HG02840 (cell line): ENCODE measurements around the gene ELMO1.
"Not testable (repeated sequence)": the region's sequence is repeated elsewhere in the genome, so short reads cannot be mapped to it uniquely, and the experiment has no call there.

Experiments used
- ATAC-seq: cut with Tn5 transposase; IDR thresholded peaks from one replicate; pipeline ENCODE4 v1.9.1; 2021; ENCODE audit warnings: mild to moderate bottlenecking, moderate library complexity, moderate number of reproducible peaks; ENCODE audit not compliant: unreplicated experiment, low FRiP score

Gene ELMO1

DNA sequence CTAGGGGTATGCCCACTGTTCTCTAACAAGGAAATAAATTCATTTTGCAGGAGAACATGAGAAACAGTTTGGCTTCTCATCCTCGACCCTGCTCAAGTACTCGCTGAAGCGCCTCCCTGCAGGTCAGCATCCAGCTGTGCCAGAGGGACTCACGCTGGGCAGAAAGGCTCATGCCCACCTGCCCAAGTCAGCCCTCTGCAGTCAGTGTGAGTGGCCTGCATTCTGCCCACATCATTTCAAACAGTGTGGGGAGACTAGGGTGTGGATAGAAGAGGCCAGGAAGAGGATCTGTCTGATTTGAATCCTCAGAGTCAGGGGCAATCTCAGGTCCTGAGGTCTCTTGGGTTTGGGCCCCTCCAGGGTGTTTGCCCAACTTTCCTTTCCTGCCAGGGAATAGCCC is 297.8 kb downstream of the ELMO1 start:
- no peak for ATAC-seq

DNA sequence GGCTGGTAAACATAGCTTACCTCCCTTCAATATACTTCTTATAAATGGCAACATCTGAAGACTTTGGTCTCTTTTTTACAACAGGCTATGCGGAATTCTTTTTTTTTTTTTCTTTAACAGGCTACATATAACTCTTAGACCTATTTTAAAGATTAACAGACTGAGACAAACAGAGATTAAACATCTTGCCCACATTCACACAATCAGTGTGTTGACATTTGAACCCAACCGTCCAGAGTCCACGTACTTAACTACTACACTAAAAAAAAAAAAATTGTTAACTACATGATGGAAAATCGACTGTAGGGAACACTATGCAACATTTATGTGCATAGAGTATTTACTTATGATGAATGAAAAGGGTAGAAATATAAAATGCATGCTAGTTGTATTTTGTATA is 298.5 kb downstream of the ELMO1 start:
- no peak for ATAC-seq

DNA sequence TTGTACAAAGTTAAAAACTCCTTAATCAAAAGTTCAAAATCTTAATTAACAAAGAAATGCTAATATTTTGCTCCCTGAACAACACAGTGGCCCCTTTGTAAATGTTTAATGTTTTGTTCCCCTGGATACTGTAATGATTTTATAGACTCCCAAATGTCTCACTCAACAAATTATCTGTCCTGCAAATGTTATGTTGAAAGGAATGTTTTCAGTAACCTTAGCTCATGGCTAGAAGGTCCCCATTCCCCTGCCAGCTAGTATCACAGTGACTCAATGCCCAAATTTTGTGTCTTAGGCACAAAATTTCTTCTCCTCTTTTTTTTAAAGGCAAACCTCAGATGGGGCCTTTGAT is 298.9 kb downstream of the ELMO1 start:
- no peak for ATAC-seq

DNA sequence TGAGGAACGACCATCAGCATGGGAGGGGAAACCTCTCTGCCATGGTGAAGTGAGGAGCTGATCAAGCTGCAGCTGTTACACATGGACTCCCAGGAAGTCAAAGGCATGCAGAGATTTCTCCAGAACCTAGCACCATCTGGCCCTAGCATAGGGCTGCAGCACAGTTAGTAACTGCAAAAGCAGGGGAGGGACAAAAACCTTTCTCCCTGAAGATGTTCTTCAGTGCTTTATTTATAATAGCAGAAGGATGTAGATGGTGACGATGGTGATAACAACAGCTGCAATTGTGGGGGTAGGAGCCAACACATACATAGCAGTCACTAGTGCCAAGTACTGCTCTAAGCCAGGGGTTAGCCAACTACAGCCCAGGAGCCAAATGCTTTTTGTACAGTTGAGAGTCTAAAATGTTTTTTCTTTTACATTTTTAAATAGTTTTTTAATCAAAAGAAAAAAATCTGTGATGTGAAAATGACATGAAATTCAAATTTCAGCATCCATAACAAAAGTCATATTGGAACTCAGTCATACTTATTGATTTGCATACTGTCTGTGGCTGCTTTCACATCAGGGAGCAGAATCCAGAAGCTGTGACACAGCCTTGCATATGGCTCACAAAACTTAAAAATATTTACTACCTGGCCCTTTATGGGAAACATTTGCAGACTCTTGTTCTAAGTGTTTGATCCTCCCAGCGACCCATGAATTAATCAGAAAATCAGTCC is 299.5 kb downstream of the ELMO1 start:
- no peak for ATAC-seq

DNA sequence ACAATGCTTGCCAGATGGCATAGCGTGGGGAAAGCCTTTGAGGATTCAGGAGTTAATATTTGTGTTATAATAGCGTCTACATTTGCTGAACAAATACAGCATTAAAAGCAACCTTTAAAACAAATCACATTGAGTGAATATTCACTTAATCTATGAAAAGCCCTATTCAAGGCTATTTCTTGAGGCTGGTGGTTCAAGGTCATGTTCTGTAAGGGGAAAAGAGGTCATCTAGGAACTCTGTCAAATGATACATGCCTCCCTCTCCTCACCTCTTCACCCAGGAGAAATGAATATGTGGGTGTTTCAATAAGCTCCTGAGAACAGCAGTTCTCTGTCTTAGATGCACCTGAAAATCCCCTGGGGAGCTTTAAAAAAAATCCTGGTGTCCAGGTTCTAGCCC is 303.0 kb downstream of the ELMO1 start:
- ATAC-seq = no peak

DNA sequence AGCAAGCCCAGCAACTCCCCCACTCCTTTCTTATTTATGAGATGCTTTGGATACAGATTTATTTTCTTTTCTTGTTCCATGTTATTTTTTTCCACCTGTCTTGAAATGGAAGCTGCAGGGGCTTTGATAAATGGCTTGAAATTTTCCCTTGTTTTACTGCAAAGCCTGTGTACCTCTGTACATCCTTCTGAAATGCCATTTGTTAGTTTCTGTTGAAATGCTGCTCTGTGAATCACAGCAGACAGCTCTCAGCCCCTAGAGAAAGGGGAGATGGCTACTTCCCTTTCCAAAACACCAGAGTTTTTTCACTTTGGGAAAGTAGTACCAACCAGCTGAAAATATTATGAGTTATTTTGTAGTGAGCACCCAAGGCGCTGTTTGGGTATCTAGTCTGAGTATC is 304.2 kb downstream of the ELMO1 start:
- ATAC-seq = no peak

- no peak for ATAC-seq
Observed at GRCh38 chr7:37142958-37143357, 305.7 kb downstream of the ELMO1 start.

DNA sequence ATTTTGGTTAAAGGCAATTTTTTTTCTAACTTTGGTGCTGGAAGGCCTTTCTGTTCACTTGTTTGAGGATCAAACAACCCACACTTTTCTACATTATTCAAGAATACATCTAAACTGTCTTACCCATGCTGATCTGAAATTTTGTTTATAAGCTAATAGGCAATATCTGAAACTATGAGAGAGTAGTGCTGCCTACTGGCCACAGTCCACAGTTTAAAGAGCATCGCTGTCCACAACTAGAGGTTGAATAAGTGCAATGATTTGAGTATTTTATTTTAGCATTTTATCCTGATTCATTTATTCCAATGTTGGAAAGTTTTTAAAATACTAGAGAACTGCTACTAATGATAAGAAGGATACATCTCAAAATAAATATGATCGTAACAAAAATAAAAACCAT is 306.9 kb downstream of the ELMO1 start:
- no peak for ATAC-seq

DNA sequence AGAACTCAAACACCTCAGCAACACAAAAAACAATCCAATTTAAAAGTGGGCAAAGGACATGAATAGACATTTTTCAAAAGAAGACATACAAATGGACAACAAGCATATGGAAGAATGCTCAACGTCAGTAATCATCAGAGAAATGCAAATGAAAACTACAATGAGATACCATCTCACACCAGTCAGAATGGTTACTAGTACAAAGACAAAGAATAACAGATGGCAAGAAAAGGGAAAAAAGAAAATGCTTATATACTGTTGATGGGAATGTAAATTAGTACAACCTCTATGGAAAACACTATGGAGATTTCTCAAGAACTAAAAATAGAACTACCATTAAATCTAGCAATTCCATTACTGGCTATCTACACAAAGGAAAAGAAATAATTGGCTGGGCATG is 314.8 kb downstream of the ELMO1 start:
- not testable (repeated sequence) for ATAC-seq

- no peak for ATAC-seq
Observed at GRCh38 chr7:37131855-37132254, 316.8 kb downstream of the ELMO1 start.

- no peak for ATAC-seq
Observed at GRCh38 chr7:37129035-37129425, 319.6 kb downstream of the ELMO1 start.

GRCh38 chr7:37128327-37129034 is 320.2 kb downstream of the ELMO1 start:
- no peak for ATAC-seq

DNA sequence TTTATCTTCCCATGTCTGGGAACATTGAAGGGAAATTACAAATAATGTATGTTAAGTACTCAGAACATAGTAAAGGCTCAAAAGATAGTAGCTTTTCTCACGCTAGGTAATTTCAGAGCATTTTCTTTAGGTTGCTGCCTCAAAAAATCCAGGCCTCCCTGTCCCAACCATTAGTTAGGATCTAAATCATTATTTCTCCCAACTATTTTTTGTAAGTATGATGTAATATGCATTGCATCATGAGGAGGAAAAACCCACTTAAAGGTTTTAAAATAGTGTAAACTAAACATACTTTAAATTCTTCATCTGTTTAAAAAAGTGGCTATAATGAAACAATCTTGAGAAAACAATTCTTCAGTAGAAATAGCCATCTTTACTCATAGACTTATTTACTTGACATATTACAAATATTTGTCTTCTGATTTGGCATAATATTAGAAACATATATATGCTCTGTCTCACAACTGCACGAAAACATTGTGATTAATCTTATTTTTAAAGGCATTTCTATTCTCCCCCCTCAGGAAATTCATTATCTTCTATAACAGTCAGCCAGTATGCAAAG is 329.3 kb downstream of the ELMO1 start:
- ATAC-seq = no peak

DNA sequence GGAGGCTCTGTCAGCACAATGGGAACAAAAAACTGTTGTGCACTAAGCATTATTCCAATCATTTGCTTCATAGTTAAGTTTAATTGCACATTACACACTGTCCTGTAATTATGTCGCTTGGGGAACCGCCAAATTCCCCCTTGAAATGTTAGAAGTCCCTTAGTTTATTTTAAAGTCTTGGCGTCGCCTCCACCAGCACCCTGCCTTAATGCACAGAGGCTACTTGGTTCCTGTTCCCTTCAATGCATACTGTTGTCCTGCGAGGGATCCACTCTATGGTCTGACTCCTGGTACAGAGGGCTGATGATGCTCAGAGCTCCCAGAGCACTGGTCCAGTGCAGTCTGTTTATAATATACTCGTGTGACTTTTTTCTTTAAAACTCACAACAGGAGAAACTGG is 330.7 kb downstream of the ELMO1 start:
- ATAC-seq = no peak

DNA sequence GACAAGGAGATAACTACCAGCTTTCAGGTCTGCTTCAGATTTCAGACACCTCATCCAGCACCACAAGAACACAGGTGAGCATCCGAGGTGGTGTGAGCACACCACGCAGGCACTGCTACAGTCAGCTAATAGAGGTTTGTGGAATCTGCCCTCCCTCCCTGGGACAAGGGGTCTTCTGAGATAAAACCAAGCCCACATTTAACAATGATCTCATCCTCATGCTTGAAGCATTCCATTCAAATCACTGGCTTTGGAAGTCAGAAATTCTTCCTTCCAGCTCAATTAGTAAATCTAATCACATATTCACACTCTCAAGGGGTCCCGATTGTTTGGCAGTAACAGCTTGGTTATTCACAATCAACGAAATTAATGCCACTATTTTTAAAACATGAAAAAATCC is 331.4 kb downstream of the ELMO1 start:
- no peak for ATAC-seq

- ATAC-seq = no peak
Observed at GRCh38 chr7:37116093-37116701, 332.5 kb downstream of the ELMO1 start.

GRCh38 chr7:37113661-37114355 is 334.9 kb downstream of the ELMO1 start:
- no peak for ATAC-seq

DNA sequence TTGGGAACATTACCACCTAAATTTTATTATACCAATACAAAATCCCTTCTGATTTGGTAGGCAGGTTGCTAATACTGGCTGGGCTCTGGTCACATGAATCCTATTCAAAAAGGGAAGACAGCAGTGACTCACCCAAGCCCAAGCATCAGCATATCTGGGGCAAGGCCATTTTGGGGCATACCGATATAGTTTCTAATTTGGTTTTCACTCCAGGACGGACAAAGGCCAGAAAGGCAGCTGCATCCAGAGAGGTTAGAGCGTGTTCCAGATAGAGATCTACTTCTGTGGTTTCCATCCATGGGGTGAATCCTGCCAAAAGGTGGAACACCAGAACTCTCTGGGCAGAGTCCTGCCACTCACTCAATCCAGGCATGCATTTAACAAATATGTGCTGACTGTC is 335.8 kb downstream of the ELMO1 start:
- no peak for ATAC-seq

GRCh38 chr7:37112218-37112617 is 336.4 kb downstream of the ELMO1 start:
- ATAC-seq = no peak

- ATAC-seq = no peak
Observed at GRCh38 chr7:37111459-37111858, 337.2 kb downstream of the ELMO1 start.
